GM06990 (cell line): ENCODE measurements around the gene KSR2.

Experiments used
- DNase-seq: peaks from one replicate; pipeline ENCODE4 v3.0.0-alpha.2; 2011; ENCODE audit not compliant: insufficient read length; ENCODE audit errors: extremely low read depth
- H3K27me3 ChIP-seq: replicated peaks from 2 replicates; pipeline ENCODE4 v1.6.0; 2011; ENCODE audit warnings: low read length; ENCODE audit not compliant: control insufficient read depth, insufficient read depth
- H3K36me3 ChIP-seq: 2 replicates; pipeline ENCODE4 v1.5.1; 2011; ENCODE audit warnings: low read length; ENCODE audit not compliant: control insufficient read depth, insufficient read depth
- H3K4me3 ChIP-seq: replicated peaks from 2 replicates; pipeline ENCODE4 v1.5.1; 2011; ENCODE audit warnings: low read depth, mild to moderate bottlenecking, control low read depth, low read length
- TF ChIP-seq, protein P1 (sequence below): IDR thresholded peaks from 2 replicates; pipeline ENCODE4 v1.5.1; 2011; ENCODE audit warnings: low read length, control low read depth, mild to moderate bottlenecking, inconsistent platforms; ENCODE audit not compliant: insufficient read depth, poor library complexity, severe bottlenecking

KSR2 gene

DNA sequence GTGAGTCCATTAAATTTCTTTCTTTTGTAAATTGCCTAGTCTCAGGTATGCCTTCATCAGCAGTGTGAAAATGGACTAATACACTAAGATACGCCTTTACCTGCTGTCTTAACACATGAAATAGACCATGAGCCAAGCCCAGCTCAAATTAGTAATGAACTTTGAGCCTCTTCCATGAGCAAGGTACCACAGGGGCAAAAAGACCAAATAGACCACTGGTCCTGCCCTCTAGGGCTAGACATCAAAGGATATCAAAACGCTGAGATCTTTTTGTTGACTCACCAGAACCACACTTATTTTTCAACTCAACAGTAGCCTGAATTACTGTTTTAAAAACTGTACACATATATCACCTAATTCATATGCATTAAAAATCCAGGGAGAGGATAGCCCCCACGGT, 469.9 kb downstream of the KSR2 start:
- no peaks in the 10 kb centered on the region; the same call in 1 of the 2 replicates for H3K27me3 ChIP-seq
- no peaks in the 10 kb centered on the region for H3K36me3 ChIP-seq
- H3K4me3 ChIP-seq, result no peak overlapping the region
- no peak for DNase-seq
- TF ChIP-seq, protein P1, sequence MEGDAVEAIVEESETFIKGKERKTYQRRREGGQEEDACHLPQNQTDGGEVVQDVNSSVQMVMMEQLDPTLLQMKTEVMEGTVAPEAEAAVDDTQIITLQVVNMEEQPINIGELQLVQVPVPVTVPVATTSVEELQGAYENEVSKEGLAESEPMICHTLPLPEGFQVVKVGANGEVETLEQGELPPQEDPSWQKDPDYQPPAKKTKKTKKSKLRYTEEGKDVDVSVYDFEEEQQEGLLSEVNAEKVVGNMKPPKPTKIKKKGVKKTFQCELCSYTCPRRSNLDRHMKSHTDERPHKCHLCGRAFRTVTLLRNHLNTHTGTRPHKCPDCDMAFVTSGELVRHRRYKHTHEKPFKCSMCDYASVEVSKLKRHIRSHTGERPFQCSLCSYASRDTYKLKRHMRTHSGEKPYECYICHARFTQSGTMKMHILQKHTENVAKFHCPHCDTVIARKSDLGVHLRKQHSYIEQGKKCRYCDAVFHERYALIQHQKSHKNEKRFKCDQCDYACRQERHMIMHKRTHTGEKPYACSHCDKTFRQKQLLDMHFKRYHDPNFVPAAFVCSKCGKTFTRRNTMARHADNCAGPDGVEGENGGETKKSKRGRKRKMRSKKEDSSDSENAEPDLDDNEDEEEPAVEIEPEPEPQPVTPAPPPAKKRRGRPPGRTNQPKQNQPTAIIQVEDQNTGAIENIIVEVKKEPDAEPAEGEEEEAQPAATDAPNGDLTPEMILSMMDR, result no peak

DNA sequence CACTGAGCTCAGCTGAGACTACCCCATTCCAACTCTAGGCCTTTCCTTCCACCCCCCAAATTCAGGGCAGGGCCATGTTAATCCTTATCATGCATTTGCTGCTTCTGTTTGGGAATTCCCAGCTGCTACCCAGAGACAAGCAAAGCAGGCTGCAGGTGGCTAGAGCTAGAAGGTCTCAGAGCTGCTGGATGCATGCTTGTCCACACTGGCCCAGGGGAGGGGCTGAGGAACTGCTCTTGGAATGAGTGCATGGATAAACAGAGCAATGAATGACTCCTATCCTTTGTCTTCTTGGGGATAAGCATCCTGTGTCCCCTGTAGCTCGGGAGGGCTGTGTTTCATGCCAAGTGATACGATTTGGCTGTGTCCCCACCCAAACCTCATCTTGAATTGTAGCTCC, 470.5 kb downstream of the KSR2 start:
- no peak overlapping the region for H3K4me3 ChIP-seq
- H3K36me3 ChIP-seq, result no peaks in the 10 kb centered on the region
- H3K27me3 ChIP-seq, result no peaks in the 10 kb centered on the region; the same call in 1 of the 2 replicates
- TF ChIP-seq, protein P1, result no peak
- DNase-seq, result no peak

DNA sequence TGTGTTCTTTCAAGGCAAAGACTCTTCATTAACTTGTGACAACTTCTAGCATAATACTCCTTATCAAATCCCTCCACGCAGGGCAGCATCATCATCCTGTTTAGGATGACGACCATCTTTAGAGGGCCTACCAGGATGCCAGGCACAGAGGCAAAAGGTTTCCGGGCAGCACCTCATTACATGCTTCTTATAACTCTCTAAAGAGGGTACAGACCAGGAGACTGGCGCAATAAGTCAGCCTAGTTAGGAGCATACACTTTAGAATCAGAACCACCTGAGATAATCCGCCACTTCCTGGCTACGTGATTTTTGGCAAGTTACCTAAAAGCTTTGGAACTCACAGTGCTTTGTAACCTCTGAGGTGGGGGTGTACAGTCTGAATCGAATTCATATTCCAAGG, 471.4 kb downstream of the KSR2 start:
- Histone ChIP-seq H3K36me3 (no peaks in the 10 kb centered on the region), H3K4me3 (no peak overlapping the region), H3K27me3 (no peaks in the 10 kb centered on the region; the same call in 1 of the 2 replicates)
- no peak for DNase-seq
- TF ChIP-seq, protein P1, result no peak

DNA sequence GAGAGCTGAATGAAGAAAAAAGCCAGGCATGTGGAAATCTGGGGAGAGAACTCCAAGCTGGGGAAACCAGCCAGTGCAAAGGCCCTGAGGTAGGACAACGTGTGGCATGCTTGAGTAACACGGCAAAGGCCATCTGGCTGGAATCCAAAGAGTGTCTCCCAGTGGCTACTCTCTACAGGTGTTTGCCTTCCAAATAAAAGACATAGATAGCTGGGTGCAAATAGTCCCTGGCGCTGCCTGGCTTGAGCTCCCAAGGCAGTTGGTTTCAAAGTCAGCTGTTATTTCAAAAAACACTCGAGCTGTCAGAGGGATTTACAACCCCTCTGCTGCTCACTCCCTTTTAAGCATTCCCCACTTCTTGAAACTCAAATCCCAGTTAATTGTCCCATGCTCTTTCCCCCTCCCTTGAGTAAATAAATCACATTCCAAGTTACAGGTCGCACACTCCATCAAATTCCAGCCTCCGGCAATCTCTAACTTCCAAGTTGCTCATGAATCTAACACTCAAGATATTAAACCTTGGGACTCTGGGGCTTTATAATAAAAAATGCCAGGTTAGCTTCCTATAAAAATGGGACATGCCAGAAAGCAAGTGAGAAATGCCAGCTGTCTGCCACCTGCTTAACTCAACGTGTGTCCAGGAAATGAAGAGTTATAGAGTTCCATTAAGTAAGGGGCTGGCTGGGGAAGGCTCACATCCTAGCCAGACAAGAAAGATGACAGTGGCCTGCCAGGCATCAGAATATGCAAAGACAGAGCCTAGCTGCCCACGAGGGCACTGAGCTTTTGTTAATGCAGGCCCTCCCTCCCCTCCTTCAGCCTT, 473.7 kb downstream of the KSR2 start:
- no peaks in the 10 kb centered on the region for H3K27me3 ChIP-seq
- TF ChIP-seq, protein P1, result no peak
- no peak for DNase-seq

DNA sequence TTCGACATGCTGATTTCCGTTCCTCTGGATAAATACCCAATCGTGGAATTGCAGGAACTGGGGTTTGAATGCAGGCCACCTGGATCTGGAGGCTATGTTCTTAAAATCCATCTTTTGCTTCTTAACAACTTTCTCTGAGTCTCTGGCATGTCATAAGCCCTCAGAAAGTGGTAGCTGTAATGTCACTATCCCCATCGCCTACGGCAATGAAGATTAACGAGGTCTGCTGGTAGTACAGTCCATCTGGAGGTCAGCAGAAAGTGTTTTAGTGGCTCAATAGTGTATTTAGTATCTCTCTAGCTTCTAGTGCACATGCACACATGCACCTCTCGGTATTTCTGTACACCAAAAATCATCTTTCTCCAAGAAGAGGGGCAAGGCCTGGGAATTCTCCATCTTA, 477.1 kb downstream of the KSR2 start:
- Histone ChIP-seq H3K36me3 (no peaks in the 10 kb centered on the region), H3K4me3 (no peak overlapping the region), H3K27me3 (no peaks in the 10 kb centered on the region)
- TF ChIP-seq, protein P1, result no peak
- no peak for DNase-seq

More for the DNA sequence above, 473.7 kb downstream of the KSR2 start:
- Histone ChIP-seq H3K4me3 (no peak overlapping the region), H3K36me3 (no peaks in the 10 kb centered on the region)
